ENCODE data around the gene LPP.

- TF ChIP-seq, protein P1, sequence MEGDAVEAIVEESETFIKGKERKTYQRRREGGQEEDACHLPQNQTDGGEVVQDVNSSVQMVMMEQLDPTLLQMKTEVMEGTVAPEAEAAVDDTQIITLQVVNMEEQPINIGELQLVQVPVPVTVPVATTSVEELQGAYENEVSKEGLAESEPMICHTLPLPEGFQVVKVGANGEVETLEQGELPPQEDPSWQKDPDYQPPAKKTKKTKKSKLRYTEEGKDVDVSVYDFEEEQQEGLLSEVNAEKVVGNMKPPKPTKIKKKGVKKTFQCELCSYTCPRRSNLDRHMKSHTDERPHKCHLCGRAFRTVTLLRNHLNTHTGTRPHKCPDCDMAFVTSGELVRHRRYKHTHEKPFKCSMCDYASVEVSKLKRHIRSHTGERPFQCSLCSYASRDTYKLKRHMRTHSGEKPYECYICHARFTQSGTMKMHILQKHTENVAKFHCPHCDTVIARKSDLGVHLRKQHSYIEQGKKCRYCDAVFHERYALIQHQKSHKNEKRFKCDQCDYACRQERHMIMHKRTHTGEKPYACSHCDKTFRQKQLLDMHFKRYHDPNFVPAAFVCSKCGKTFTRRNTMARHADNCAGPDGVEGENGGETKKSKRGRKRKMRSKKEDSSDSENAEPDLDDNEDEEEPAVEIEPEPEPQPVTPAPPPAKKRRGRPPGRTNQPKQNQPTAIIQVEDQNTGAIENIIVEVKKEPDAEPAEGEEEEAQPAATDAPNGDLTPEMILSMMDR (IDR thresholded peaks at IDR 0.05) = no peak
- no peak for TF ChIP-seq POLR2AphosphoS5 (IDR thresholded peaks at IDR 0.05)
- TF ChIP-seq POLR2A (IDR thresholded peaks at IDR 0.05) = no peak
- no peak for TF ChIP-seq EP300 (IDR thresholded peaks at IDR 0.05)
Observed at GRCh38 chr3:188671971-188672370, 518.0 kb downstream of the LPP start.

Measured in stomach (tissue), 4 donors.